Measurements from ENCODE around the gene MYO7B.

- TF ChIP-seq CTCF (IDR thresholded peaks at IDR 0.05; ENCODE audit: borderline replicate concordance, extremely low read depth, low read length, poor library complexity, severe bottlenecking): no peak
- no peak for TF ChIP-seq EZH2 (IDR thresholded peaks at IDR 0.05; ENCODE audit: borderline replicate concordance, low read depth, low read length, severe bottlenecking)
These were observed 122.7 kb downstream of the MYO7B start for GRCh38 chr2:127658146-127658545.
